GM12878 (cell line): ENCODE measurements around the gene AFG1L. TPM values are rescaled to one million over a fixed set of nuclear protein-coding genes. Genes with fewer than 3 reads are reported as not detected.
A peak's percentile ranks its signal among the peaks of the same experiment; 100 is the strongest.

Experiments
- ATF2 ChIP-seq: IDR thresholded peaks from 2 replicates; pipeline ENCODE4 v1.6.1; 2012; ENCODE audit warnings: low read length, inconsistent platforms
- ATF7 ChIP-seq: fragments of 450-650 bp; IDR thresholded peaks from 2 replicates; pipeline ENCODE4 v1.6.1; 2016; ENCODE audit warnings: low read depth, mild to moderate bottlenecking
- BCLAF1 ChIP-seq: fragments of 450-650 bp; IDR thresholded peaks from 2 replicates; pipeline ENCODE4 v1.6.1; 2017; ENCODE audit warnings: antibody characterized with exemption, mild to moderate bottlenecking, moderate library complexity
- CBFB ChIP-seq: IDR thresholded peaks from 2 replicates; pipeline ENCODE4 v1.6.1; 2016; ENCODE audit warnings: antibody characterized with exemption, low read depth
- CBX3 ChIP-seq: fragments of 200-600 bp; sonication (generic); IDR thresholded peaks from 2 replicates; pipeline ENCODE4 v1.6.1; 2016; ENCODE audit warnings: low read depth, borderline replicate concordance
- CHD1 ChIP-seq: IDR thresholded peaks from 2 replicates; pipeline ENCODE4 v1.6.1; 2012; ENCODE audit warnings: low read depth, low read length, improper control_type of control experiment
- CHD4 ChIP-seq: fragments of 200-600 bp; sonication (generic); IDR thresholded peaks from 2 replicates; pipeline ENCODE4 v1.6.1; 2016; ENCODE audit warnings: mild to moderate bottlenecking
- DPF2 ChIP-seq: fragments of 450-650 bp; IDR thresholded peaks from 2 replicates; pipeline ENCODE4 v1.6.1; 2017; ENCODE audit warnings: mild to moderate bottlenecking
- E4F1 ChIP-seq: fragments of 450-650 bp; IDR thresholded peaks from 2 replicates; pipeline ENCODE4 v1.6.1; 2018; ENCODE audit warnings: borderline replicate concordance, mild to moderate bottlenecking; ENCODE audit not compliant: partially characterized antibody
- MAX ChIP-seq: IDR thresholded peaks from 2 replicates; pipeline ENCODE4 v1.6.1; 2012; ENCODE audit warnings: low read depth, low read length, improper control_type of control experiment
- MTA2 ChIP-seq: fragments of 450-650 bp; IDR thresholded peaks from 2 replicates; pipeline ENCODE4 v1.6.1; 2016; ENCODE audit warnings: low read depth, mild to moderate bottlenecking, moderate library complexity
- MYB ChIP-seq: fragments of 150-350 bp; IDR thresholded peaks from 2 replicates; pipeline ENCODE4 v1.6.1; 2014; ENCODE audit warnings: mild to moderate bottlenecking, low read depth, low read length, borderline replicate concordance
- NFIC ChIP-seq: IDR thresholded peaks from 2 replicates; pipeline ENCODE4 v1.6.1; 2012; ENCODE audit warnings: low read depth, mild to moderate bottlenecking, inconsistent platforms, low read length, moderate library complexity
- NR2C2 ChIP-seq: IDR thresholded peaks from 2 replicates; pipeline ENCODE4 v1.6.1; 2011; ENCODE audit warnings: borderline replicate concordance, low read depth; ENCODE audit not compliant: control insufficient read depth, insufficient read length
- NR2F1 ChIP-seq: fragments of 450-650 bp; conservative IDR thresholded peaks from 2 replicates; pipeline ENCODE4 v1.6.1; 2017; ENCODE audit warnings: mild to moderate bottlenecking
- PAX5 ChIP-seq: IDR thresholded peaks from 2 replicates; pipeline ENCODE4 v1.6.1; 2011; ENCODE audit warnings: low read depth, low read length, borderline replicate concordance
- PBX3 ChIP-seq: IDR thresholded peaks from 2 replicates; pipeline ENCODE4 v1.6.1; 2011; ENCODE audit warnings: mild to moderate bottlenecking, low read depth, low read length, moderate library complexity; ENCODE audit not compliant: insufficient replicate concordance
- POU2F2 ChIP-seq: IDR thresholded peaks from 3 replicates; pipeline ENCODE4 v1.6.1; 2011; ENCODE audit warnings: low read depth, mild to moderate bottlenecking, low read length, borderline replicate concordance
- RELA ChIP-seq: fragments of 450-650 bp; IDR thresholded peaks from 2 replicates; pipeline ENCODE4 v1.8.0; 2014; ENCODE audit warnings: borderline replicate concordance; ENCODE audit not compliant: partially characterized antibody
- SUPT20H ChIP-seq: IDR thresholded peaks from 2 replicates; pipeline ENCODE4 v1.6.1; 2011; ENCODE audit warnings: low read depth, mild to moderate bottlenecking, low read length, moderate library complexity, borderline replicate concordance; ENCODE audit not compliant: control insufficient read depth
- ZBED1 ChIP-seq: IDR thresholded peaks from 2 replicates; pipeline ENCODE4 v1.6.1; 2016; ENCODE audit warnings: borderline replicate concordance
- ZNF207 ChIP-seq: fragments of 450-650 bp; IDR thresholded peaks from 2 replicates; pipeline ENCODE4 v1.6.1; 2014; ENCODE audit warnings: antibody characterized with exemption, mild to moderate bottlenecking, borderline replicate concordance
- polyA plus RNA-seq, 11 experiments: library from polyadenylated mRNA; depleted of rRNA in 4 of 11; unstranded in 6 of 11; stranded (reverse) in 5 of 11; fragments of >200 nt; fragmentation: Nextera tagmentation in 4 of 11; fragmentation: Illumina TruSeq in 1 of 11; extraction: Ambion mirVana in 4 of 11; extraction: Trizol in 1 of 11; gene quantifications; 1 replicate in 1 of 11; 2 replicates in 10 of 11; pipeline versions ENCODE4 v1.2.1 to v1.2.3, GENCODE V29; 2011 to 2016; ENCODE audit warnings: inconsistent platforms in 2 of 11, missing spikeins in 2 of 11, low read depth in 1 of 11
- total RNA-seq, 4 experiments: library from RNA; depleted of rRNA in 3 of 4; stranded (reverse); fragments of >200 nt in 3 of 4; fragmentation: Illumina TruSeq in 1 of 4; extraction: Trizol in 1 of 4; gene quantifications; 2 replicates each; pipeline versions ENCODE4 v1.2.1 to v1.2.3, GENCODE V29; 2013 to 2021

AFG1L gene
- total and polyA plus RNA-seq, 10 of the 15 experiments (the other 5 are each of a cell fraction or from before 2014, with no cell fraction given) = 2.3 to 9.0 (median 4.3) TPM

- peak; percentile 76 for TF ChIP-seq E4F1
- peak; percentile 40; the same call in 1 of the 2 replicates for TF ChIP-seq ZNF207
- no peak for TF ChIP-seq PAX5
- no peak for TF ChIP-seq ATF7
- TF ChIP-seq NR2C2 = no peak
- TF ChIP-seq ZBED1 = no peak
- peak; percentile 78; the same call in 1 of the 2 replicates for TF ChIP-seq CHD1
- no peak for TF ChIP-seq CBX3
- TF ChIP-seq NFIC = no peak; the same call in 1 of the 2 replicates
- peak; percentile 41; the same call in 1 of the 3 replicates for TF ChIP-seq POU2F2
- TF ChIP-seq MAX = peak; percentile 45
- peak; percentile 68 for TF ChIP-seq CBFB
- peak; percentile 62 for TF ChIP-seq NR2F1
- no peak for TF ChIP-seq MYB
- TF ChIP-seq CHD4 = no peak
- no peak for TF ChIP-seq PBX3
- TF ChIP-seq DPF2 = peak; percentile 79
- no peak for TF ChIP-seq BCLAF1
- no peak for TF ChIP-seq SUPT20H
- TF ChIP-seq RELA = peak; percentile 22
- TF ChIP-seq MTA2 = 0 out of 2 replicates have a peak, but pooled peaks have one; percentile 17
- TF ChIP-seq ATF2 = no peak; the same call in 1 of the 2 replicates
Observed at GRCh38 chr6:108260809-108261569, 33.9 kb upstream of the AFG1L start, which contains the start of gene SNX3 (continued).
